T-cell (primary cell): Measurements from ENCODE around the gene BTBD1. TPM values are rescaled to one million over a fixed set of nuclear protein-coding genes. Genes with fewer than 3 reads are reported as not detected.
A peak's percentile ranks its signal among the peaks of the same experiment; 100 is the strongest.

Experiments used
- ATAC-seq, 4 experiments: fragments of 200-7000 bp in 3 of 4; fragments of 150-1000 bp in 1 of 4; cut with Tn5 transposase; replicated peaks in 1 of 4; 1 replicate in 3 of 4; 2 replicates in 1 of 4; pipeline ENCODE4 v1.10.0; 2021; ENCODE audit warnings: moderate library complexity in 3 of 4, mild to moderate bottlenecking in 2 of 4, moderate number of reproducible peaks in 1 of 4
- CTCF ChIA-PET, 2 donors: fragments of 300-600 bp; sonication (Branson Sonifier 250); formaldehyde crosslinking; loops; one replicate each; lab custom pipeline; 2022; ENCODE audit warnings: antibody characterized with exemption in 2 of 2; lab: Charles Lee
- POLR2A ChIA-PET, 2 donors: fragments of 300-600 bp; sonication (Branson Sonifier 250); formaldehyde crosslinking; loops; one replicate each; lab custom pipeline; 2022; ENCODE audit warnings: antibody characterized with exemption in 2 of 2; lab: Charles Lee
- DNase-seq, 35 experiments: peaks; one replicate each; pipeline versions ENCODE4 v3.0.0 to v3.0.0-alpha.2; 2013 to 2023
- H3K27ac ChIP-seq: one replicate; pipeline ENCODE4 v1.5.1; 2013; ENCODE audit warnings: low read length
- H3K27me3 ChIP-seq, 2 experiments: replicated peaks in 1 of 2; 1 replicate in 1 of 2; 2 replicates in 1 of 2; pipeline versions ENCODE4 v1.6.1 to v1.7.0; 2013; ENCODE audit warnings: low read length in 1 of 2, mixed read lengths in 1 of 2; ENCODE audit not compliant: control insufficient read depth in 2 of 2, insufficient read depth in 2 of 2; ENCODE audit errors: extremely low read depth in 1 of 2
- H3K36me3 ChIP-seq, 2 donors: 1 replicate in 1 of 2; 2 replicates in 1 of 2; pipeline versions ENCODE4 v1.6.1 to v1.7.0; 2013; ENCODE audit warnings: low read length in 1 of 2; ENCODE audit not compliant: control insufficient read depth in 2 of 2, insufficient read depth in 1 of 2; ENCODE audit errors: extremely low read depth in 1 of 2
- H3K4me1 ChIP-seq, 2 experiments: 1 replicate in 1 of 2; 2 replicates in 1 of 2; pipeline versions ENCODE4 v1.6.1 to v1.7.0; 2013; ENCODE audit warnings: low read length in 2 of 2, mixed read lengths in 1 of 2; ENCODE audit not compliant: insufficient read depth in 2 of 2, control insufficient read depth in 1 of 2; ENCODE audit errors: extremely low read depth in 1 of 2
- H3K4me3 ChIP-seq, 2 donors: 1 replicate in 1 of 2; 2 replicates in 1 of 2; pipeline versions ENCODE4 v1.5.1 to v1.7.0; 2013; ENCODE audit warnings: mild to moderate bottlenecking in 2 of 2, low read length in 1 of 2, moderate library complexity in 1 of 2; ENCODE audit not compliant: control insufficient read depth in 1 of 2; ENCODE audit errors: extremely low read depth in 1 of 2
- H3K9me3 ChIP-seq: 2 replicates; pipeline ENCODE4 v1.7.0; 2013
- H3K27ac Mint-ChIP-seq, 2 donors: one replicate each; pipeline ENCODE4 v1.8.0; 2020 to 2021; ENCODE audit warnings: mild to moderate bottlenecking in 2 of 2, mixed read lengths in 2 of 2
- H3K27me3 Mint-ChIP-seq, 2 donors: one replicate each; pipeline ENCODE4 v1.8.0; 2021 to 2022; ENCODE audit warnings: mixed read lengths in 2 of 2
- H3K36me3 Mint-ChIP-seq: one replicate; pipeline ENCODE4 v1.8.0; 2021; ENCODE audit warnings: mixed read lengths
- H3K4me1 Mint-ChIP-seq, 3 donors: one replicate each; pipeline ENCODE4 v1.8.0; 2020 to 2022; ENCODE audit warnings: mixed read lengths in 3 of 3, mild to moderate bottlenecking in 1 of 3
- H3K4me3 Mint-ChIP-seq, 3 donors: one replicate each; pipeline ENCODE4 v1.8.0; 2020 to 2022; ENCODE audit warnings: mild to moderate bottlenecking in 3 of 3, mixed read lengths in 3 of 3, moderate library complexity in 3 of 3
- H3K9me3 Mint-ChIP-seq, 3 donors: one replicate each; pipeline ENCODE4 v1.8.0; 2020 to 2022; ENCODE audit warnings: mixed read lengths in 3 of 3
- WGBS: methylation state at CpG from one replicate; pipeline ENCODE4 v1.1.5; 2013; ENCODE audit warnings: missing lambda C conversion rate; ENCODE audit not compliant: insufficient coverage; 5-methylcytosine and 5-hydroxymethylcytosine counted together
- total RNA-seq, 35 experiments: library from RNA in 6 of 35; stranded (reverse) in 6 of 35; fragments of 120-200 nt in 1 of 35; gene quantifications; one replicate each; pipeline versions ENCODE4 v1.2.1 to v1.2.4 and lab custom pipeline; 2013 to 2026

Gene BTBD1
- total RNA-seq, 5 donors from 2014 or later (not counting 1 experiment from before 2014, with no cell fraction given) = 34.8 to 38.4 (median 36.2) TPM

GRCh38 chr15:83057696-83058376 is 9.2 kb downstream of the BTBD1 start:
- ATAC-seq = no peak
- 100% methylated on average over 1 of the region's 7 CpGs for WGBS
- CTCF ChIA-PET = interaction anchor here in 1 of 2 donors (1.3 kb wide), 1 partner anchor 9 kb away, joined by 3 read pairs; the partner anchor contains the start of gene BTBD1
- no peak overlapping the region for H3K4me3 Mint-ChIP-seq
- Histone ChIP-seq H3K27me3 (no peaks in the 10 kb centered on the region), H3K27ac (no peak overlapping the region), H3K9me3 (no peaks in the 10 kb centered on the region), H3K36me3 (peaks cover 0 to 19% of the 10 kb centered on the region in 2 donors), H3K4me1 (peaks cover 6 to 15% of the 10 kb centered on the region in 2 experiments), H3K4me3 (no peak overlapping the region)
- peak overlapping the region in 1 of 2 donors; percentile 31 for H3K27ac Mint-ChIP-seq
- DNase-seq = no peak
- H3K27me3 Mint-ChIP-seq = no peaks in the 10 kb centered on the region
- peaks cover 12% of the 10 kb centered on the region for H3K36me3 Mint-ChIP-seq
- H3K9me3 Mint-ChIP-seq = no peaks in the 10 kb centered on the region
- POLR2A ChIA-PET = no interaction called here
- H3K4me1 Mint-ChIP-seq = peaks cover 15 to 31% (median 24%) of the 10 kb centered on the region in 3 donors

DNA sequence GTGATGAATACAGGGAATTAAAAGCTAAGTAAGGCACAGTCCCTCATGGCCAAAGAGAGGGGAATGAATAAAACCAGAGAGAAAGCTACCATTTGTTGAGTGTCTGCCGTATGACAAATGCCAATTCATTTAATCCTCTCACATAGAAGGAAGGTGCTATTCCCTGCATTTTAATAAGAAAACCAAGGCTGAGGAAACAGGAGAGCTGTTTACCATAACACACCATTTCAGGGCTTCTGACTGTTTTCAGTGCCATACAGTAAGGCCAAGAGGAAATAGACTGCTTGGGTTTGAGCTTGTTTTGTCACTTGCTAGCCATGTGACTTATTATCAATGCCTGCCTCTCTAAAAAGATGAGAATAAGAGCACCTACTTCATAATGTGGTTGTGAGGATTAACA is 10.1 kb downstream of the BTBD1 start:
- no peak overlapping the region for H3K4me3 ChIP-seq
- no peak overlapping the region for H3K27ac ChIP-seq
- no CpG with 5 or more reads among the region's 1 CpG for WGBS
- no peaks in the 10 kb centered on the region for H3K27me3 ChIP-seq
- Mint-ChIP-seq H3K9me3 (no peaks in the 10 kb centered on the region), H3K36me3 (peaks cover 12% of the 10 kb centered on the region), H3K27ac (peak overlapping the region in 1 of 2 donors; percentile 39), H3K4me3 (no peak overlapping the region), H3K27me3 (no peaks in the 10 kb centered on the region), H3K4me1 (peaks cover 15 to 31% (median 24%) of the 10 kb centered on the region in 3 donors)
- H3K36me3 ChIP-seq = peaks cover 0 to 24% of the 10 kb centered on the region in 2 donors
- DNase-seq = no peak
- no peaks in the 10 kb centered on the region for H3K9me3 ChIP-seq
- H3K4me1 ChIP-seq = peaks cover 2 to 15% of the 10 kb centered on the region in 2 experiments
- CTCF ChIA-PET = interaction anchor here in 1 of 2 donors (0.5 to 1.3 kb wide), 2 partner anchors 10 to 24 kb away, joined by 3 to 4 read pairs; partner anchors contain the start of gene BTBD1
- ATAC-seq = no peak
- POLR2A ChIA-PET = interaction anchor here in 1 of 2 donors (0.5 kb wide), 1 partner anchor 1807 kb away, joined by 3 read pairs; no protein-coding TSS in a partner anchor

DNA sequence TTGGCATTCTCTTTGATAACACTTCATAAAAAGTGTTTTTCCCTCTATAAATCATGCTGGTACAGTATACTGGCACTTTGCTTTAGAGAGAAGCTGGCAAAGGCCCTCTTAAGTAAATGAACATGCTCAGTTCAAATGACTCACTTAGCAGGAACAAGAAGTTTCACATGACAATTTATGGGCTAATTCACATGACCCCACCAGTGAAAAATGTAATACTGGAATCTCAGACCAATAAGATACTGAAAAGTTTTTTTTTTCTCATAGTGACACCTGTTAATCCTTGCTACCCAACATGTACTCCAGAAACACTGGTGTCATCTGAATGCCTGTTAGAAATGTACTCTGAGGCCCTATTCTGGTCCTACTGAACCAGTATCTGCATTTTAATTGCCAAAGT is 13.9 kb downstream of the BTBD1 start:
- peaks cover 12 to 26% (median 26%) of the 10 kb centered on the region in 3 donors for H3K4me1 Mint-ChIP-seq
- no peak overlapping the region for H3K27ac Mint-ChIP-seq
- Histone ChIP-seq H3K4me1 (peaks cover 0 to 2% of the 10 kb centered on the region in 2 experiments), H3K27ac (no peak overlapping the region), H3K4me3 (no peak overlapping the region), H3K9me3 (no peaks in the 10 kb centered on the region), H3K36me3 (peaks cover 0 to 40% of the 10 kb centered on the region in 2 donors), H3K27me3 (no peaks in the 10 kb centered on the region)
- ChIA-PET POLR2A (no interaction called here), CTCF (interaction anchor here in 1 of 2 donors (0.7 kb wide), 1 partner anchor 49 kb away, joined by 3 read pairs; no protein-coding TSS in a partner anchor)
- DNase-seq (no peak), ATAC-seq (no peak)
- no peaks in the 10 kb centered on the region for H3K27me3 Mint-ChIP-seq
- no peaks in the 10 kb centered on the region for H3K9me3 Mint-ChIP-seq
- peaks cover 17% of the 10 kb centered on the region for H3K36me3 Mint-ChIP-seq
- no peak overlapping the region for H3K4me3 Mint-ChIP-seq

- WGBS = no CpG with 5 or more reads among the region's 3 CpGs
These were observed 20.4 kb downstream of the BTBD1 start for GRCh38 chr15:83046558-83047127.

GRCh38 chr15:83044156-83044555 is 22.9 kb downstream of the BTBD1 start:
- Mint-ChIP-seq H3K4me1 (peaks cover 28 to 36% (median 32%) of the 10 kb centered on the region in 3 donors), H3K27ac (no peak overlapping the region), H3K9me3 (no peaks in the 10 kb centered on the region), H3K4me3 (no peak overlapping the region), H3K36me3 (peaks cover 69% of the 10 kb centered on the region), H3K27me3 (no peaks in the 10 kb centered on the region)
- DNase-seq = no peak
- no peaks in the 10 kb centered on the region for H3K4me1 ChIP-seq
- H3K27ac ChIP-seq = no peak overlapping the region
- no peak overlapping the region for H3K4me3 ChIP-seq
- H3K36me3 ChIP-seq = peaks cover 2 to 70% of the 10 kb centered on the region in 2 donors
- ChIA-PET CTCF (no interaction called here), POLR2A (no interaction called here)
- no peak for ATAC-seq
- no peaks in the 10 kb centered on the region for H3K9me3 ChIP-seq
- 97% methylated on average over 7 of the region's 12 CpGs for WGBS
- H3K27me3 ChIP-seq = no peaks in the 10 kb centered on the region

More at GRCh38 chr15:83046558-83047127, 20.4 kb downstream of the BTBD1 start:
- ATAC-seq (no peak), DNase-seq (no peak)
- Mint-ChIP-seq H3K27ac (no peak overlapping the region), H3K4me3 (no peak overlapping the region), H3K27me3 (no peaks in the 10 kb centered on the region), H3K4me1 (peaks cover 18 to 29% (median 28%) of the 10 kb centered on the region in 3 donors), H3K36me3 (peaks cover 50% of the 10 kb centered on the region), H3K9me3 (no peaks in the 10 kb centered on the region)
- H3K27ac ChIP-seq = no peak overlapping the region
- H3K4me3 ChIP-seq = no peak overlapping the region
- no peaks in the 10 kb centered on the region for H3K27me3 ChIP-seq
- H3K4me1 ChIP-seq = no peaks in the 10 kb centered on the region
- ChIA-PET POLR2A (interaction anchor here in 1 of 2 donors (0.6 kb wide), 1 partner anchor 8 kb away, joined by 3 read pairs; no protein-coding TSS in a partner anchor), CTCF (no interaction called here)
- peaks cover 0 to 57% of the 10 kb centered on the region in 2 donors for H3K36me3 ChIP-seq
- H3K9me3 ChIP-seq = no peaks in the 10 kb centered on the region

DNA sequence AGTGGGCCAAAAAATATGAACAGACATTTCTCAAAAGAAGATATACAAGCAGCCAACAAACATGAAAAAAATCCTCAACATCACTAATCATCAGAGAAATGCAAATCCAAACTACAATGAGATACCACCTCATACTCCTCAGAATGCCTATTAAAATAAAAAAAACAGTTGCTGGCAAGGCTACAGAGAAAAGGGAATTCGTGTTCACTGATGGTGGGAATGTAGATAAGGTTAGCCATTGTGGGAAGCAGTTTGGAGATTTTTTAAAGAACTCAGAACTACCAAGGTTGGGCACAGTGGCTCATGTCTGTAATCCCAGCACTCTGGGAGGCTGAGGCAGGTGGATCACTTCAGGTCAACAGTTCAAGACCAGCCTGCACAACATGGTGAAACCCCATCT is 27.8 kb downstream of the BTBD1 start:
- H3K9me3 ChIP-seq = peaks cover 2% of the 10 kb centered on the region
- H3K36me3 ChIP-seq = peaks cover 2 to 43% of the 10 kb centered on the region in 2 donors
- Mint-ChIP-seq H3K36me3 (peaks cover 73% of the 10 kb centered on the region), H3K4me1 (peaks cover 44 to 61% (median 51%) of the 10 kb centered on the region in 3 donors), H3K4me3 (no peak overlapping the region), H3K9me3 (peaks cover 0 to 4% (median 0%) of the 10 kb centered on the region in 3 donors), H3K27me3 (no peaks in the 10 kb centered on the region), H3K27ac (peak overlapping the region; percentile 61 to 69)
- WGBS = 100% methylated on average over 1 of the region's 1 CpG
- no peaks in the 10 kb centered on the region for H3K4me1 ChIP-seq
- no peak overlapping the region for H3K4me3 ChIP-seq
- DNase-seq (no peak), ATAC-seq (no peak)
- ChIA-PET CTCF (no interaction called here), POLR2A (no interaction called here)
- H3K27me3 ChIP-seq = no peaks in the 10 kb centered on the region
- H3K27ac ChIP-seq = no peak overlapping the region
